Measurements from ENCODE around the gene SLC43A3.

The SLC43A3 gene

DNA sequence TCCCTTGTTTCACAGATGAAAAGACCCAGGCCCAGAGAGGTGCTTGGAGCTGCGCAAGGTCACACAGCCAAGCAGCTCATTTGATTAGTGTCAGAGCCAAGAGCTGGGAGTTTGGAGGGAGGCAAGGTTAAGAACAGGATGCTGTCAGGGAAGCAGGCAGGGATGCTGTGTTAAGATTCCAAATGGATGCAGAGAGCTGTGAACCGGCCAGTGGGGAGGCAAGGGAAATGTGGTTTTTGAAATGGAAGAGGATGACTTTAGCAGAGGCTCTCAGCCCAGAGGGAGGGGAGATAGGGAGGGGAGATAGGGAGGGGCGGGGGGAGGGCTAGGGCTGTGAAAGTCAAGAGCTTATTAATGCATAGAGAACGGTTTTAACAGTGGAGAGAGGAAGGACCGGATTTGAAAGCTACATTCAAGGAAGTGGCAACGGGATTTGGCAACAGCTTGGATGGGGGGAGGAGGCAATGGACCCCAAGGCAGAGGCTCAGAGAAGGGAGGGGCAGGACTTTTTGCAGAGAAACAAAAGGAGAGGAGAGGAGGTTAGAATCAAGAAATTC, 46.4 kb upstream of the SLC43A3 start:
- POLR2A ChIA-PET = interaction anchor here (1.0 kb wide), 1 partner anchor 15 kb away, joined by 4 read pairs; no protein-coding TSS in a partner anchor

DNA sequence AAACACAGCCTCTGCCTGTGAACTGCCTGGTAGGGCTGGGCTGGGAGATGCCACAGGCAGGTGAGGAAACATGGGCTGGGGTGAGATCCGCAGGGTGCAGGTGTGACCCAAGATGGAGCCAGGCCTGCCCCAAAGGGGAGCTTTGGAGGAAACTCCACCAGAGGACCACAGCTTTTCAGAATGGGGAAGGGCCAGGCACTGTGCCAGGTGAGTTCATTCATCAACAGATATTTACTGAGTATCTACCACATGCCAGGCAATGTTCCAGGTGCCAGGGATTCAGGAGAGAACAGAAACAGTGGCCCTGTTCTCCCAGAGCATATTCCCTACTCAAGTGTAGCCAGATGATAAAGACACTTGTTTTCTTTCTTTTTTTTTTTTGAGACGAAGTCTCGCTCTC, 44.6 kb upstream of the SLC43A3 start:
- Histone ChIP-seq H3K27ac (ENCODE audit: insufficient read depth in 1 of 2, low read depth in 1 of 2, low read length in 2 of 2, poor library complexity in 1 of 2, severe bottlenecking in 2 of 2) (no peak overlapping the region), H3K4me1 (ENCODE audit: control extremely low read depth in 1 of 4, control insufficient read depth in 4 of 4, insufficient read depth in 4 of 4, low read length in 3 of 4) (peaks cover 7 to 36% (median 33%) of the 10 kb centered on the region in 4 experiments), H3K9me3 (ENCODE audit: control extremely low read depth in 1 of 5, control insufficient read depth in 4 of 5, insufficient read depth in 2 of 5, low read depth in 1 of 5, low read length in 4 of 5) (no peaks in the 10 kb centered on the region), H3K4me3 (ENCODE audit: control insufficient read depth in 1 of 7, extremely low read depth in 1 of 7, insufficient read depth in 4 of 7, low read depth in 2 of 7, low read length in 6 of 7) (no peak overlapping the region), H3K36me3 (ENCODE audit: control insufficient read depth in 4 of 4, insufficient read depth in 4 of 4, low read length in 3 of 4) (no peaks in the 10 kb centered on the region), H3K27me3 (replicated peaks in 2 of 5; ENCODE audit: control insufficient read depth in 4 of 5, insufficient read depth in 5 of 5, low read length in 4 of 5) (no peaks in the 10 kb centered on the region)
- POLR2A ChIA-PET = no interaction called here
- DNase-seq = no peak
- CTCF ChIA-PET = interaction anchor here (1.5 to 4.3 kb wide), 5 partner anchors 9 to 55 kb away, joined by 5 to 85 read pairs (median 9); partner anchors contain the start of gene RTN4RL2
- no CpG with 5 or more reads among the region's 3 CpGs for WGBS (ENCODE audit: insufficient coverage)

More for the DNA sequence above, 46.4 kb upstream of the SLC43A3 start:
- peak overlapping the region in 2 of 7 experiments; percentile 1 for H3K4me3 ChIP-seq (ENCODE audit: control insufficient read depth in 1 of 7, extremely low read depth in 1 of 7, insufficient read depth in 4 of 7, low read depth in 2 of 7, low read length in 6 of 7)
- CTCF ChIA-PET = interaction anchor here (0.9 to 4.3 kb wide), 17 partner anchors 11 to 130 kb away, joined by 3 to 85 read pairs (median 4); partner anchors contain the start of genes RTN4RL2 and SLC43A1
- H3K27ac ChIP-seq (ENCODE audit: insufficient read depth in 1 of 2, low read depth in 1 of 2, low read length in 2 of 2, poor library complexity in 1 of 2, severe bottlenecking in 2 of 2) = no peak overlapping the region
- WGBS (ENCODE audit: insufficient coverage) = 0% methylated on average over 3 of the region's 6 CpGs
- peaks cover 7 to 43% (median 39%) of the 10 kb centered on the region in 4 experiments for H3K4me1 ChIP-seq (ENCODE audit: control extremely low read depth in 1 of 4, control insufficient read depth in 4 of 4, insufficient read depth in 4 of 4, low read length in 3 of 4)
- peak in 2 of 3 donors; percentile 63 to 67 for DNase-seq
- H3K9me3 ChIP-seq (ENCODE audit: control extremely low read depth in 1 of 5, control insufficient read depth in 4 of 5, insufficient read depth in 2 of 5, low read depth in 1 of 5, low read length in 4 of 5) = no peaks in the 10 kb centered on the region
- no peaks in the 10 kb centered on the region for H3K36me3 ChIP-seq (ENCODE audit: control insufficient read depth in 4 of 4, insufficient read depth in 4 of 4, low read length in 3 of 4)
- H3K27me3 ChIP-seq (replicated peaks in 2 of 5; ENCODE audit: control insufficient read depth in 4 of 5, insufficient read depth in 5 of 5, low read length in 4 of 5) = no peaks in the 10 kb centered on the region

DNA sequence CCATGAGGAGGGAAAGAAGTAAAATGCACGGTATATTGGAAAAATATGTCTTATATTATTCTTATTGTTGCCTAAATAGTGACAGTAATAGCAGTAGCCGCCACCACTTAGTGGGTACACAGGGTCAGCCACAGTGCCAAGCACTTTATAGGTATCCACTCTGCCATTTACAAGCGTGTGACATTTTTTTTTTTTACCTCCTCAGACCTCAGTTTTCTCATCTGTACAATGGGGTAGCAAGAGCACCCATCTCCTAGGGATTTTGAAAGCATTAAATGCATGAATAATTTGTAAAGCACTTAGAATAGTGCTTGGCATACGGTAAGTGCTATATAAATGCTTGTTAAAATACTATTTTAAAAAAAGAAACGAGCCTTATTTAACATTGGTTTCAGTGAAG, 42.3 kb upstream of the SLC43A3 start:
- 100% methylated on average over 1 of the region's 5 CpGs for WGBS (ENCODE audit: insufficient coverage)

DNA sequence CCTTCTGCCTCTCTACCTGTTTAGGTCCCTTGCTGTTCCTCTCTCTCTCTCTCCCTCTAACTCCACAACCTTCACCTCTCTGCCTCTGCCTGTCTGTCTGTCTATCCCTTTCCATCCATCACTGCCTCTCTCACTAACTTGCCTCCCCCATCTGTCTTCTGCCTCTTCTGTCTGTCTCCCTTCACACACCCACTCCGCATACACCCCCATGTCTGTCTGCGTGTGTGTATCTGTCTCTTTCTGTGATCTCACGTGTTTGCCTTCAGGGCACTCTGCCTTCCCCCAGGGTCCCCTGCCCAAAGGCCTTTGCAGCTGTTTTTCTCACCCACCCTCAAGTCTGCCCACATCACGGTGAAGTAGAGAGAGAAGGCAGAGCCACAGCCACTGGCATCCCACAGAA, 41.4 kb upstream of the SLC43A3 start:
- no peak for DNase-seq
- H3K27ac ChIP-seq (ENCODE audit: insufficient read depth in 1 of 2, low read depth in 1 of 2, low read length in 2 of 2, poor library complexity in 1 of 2, severe bottlenecking in 2 of 2) = no peak overlapping the region
- 100% methylated on average over 4 of the region's 4 CpGs for WGBS (ENCODE audit: insufficient coverage)
- no peaks in the 10 kb centered on the region for H3K27me3 ChIP-seq (replicated peaks in 2 of 5; ENCODE audit: control insufficient read depth in 4 of 5, insufficient read depth in 5 of 5, low read length in 4 of 5)
- H3K4me1 ChIP-seq (ENCODE audit: control extremely low read depth in 1 of 4, control insufficient read depth in 4 of 4, insufficient read depth in 4 of 4, low read length in 3 of 4) = peaks cover 0 to 4% (median 1%) of the 10 kb centered on the region in 4 experiments
- H3K36me3 ChIP-seq (ENCODE audit: control insufficient read depth in 4 of 4, insufficient read depth in 4 of 4, low read length in 3 of 4) = no peaks in the 10 kb centered on the region
- H3K9me3 ChIP-seq (ENCODE audit: control extremely low read depth in 1 of 5, control insufficient read depth in 4 of 5, insufficient read depth in 2 of 5, low read depth in 1 of 5, low read length in 4 of 5) = no peaks in the 10 kb centered on the region
- ChIA-PET POLR2A (no interaction called here), CTCF (interaction anchor here (1.2 to 2.3 kb wide), 2 partner anchors 10 to 58 kb away, joined by 5 to 7 read pairs; no protein-coding TSS in a partner anchor)
- H3K4me3 ChIP-seq (ENCODE audit: control insufficient read depth in 1 of 7, extremely low read depth in 1 of 7, insufficient read depth in 4 of 7, low read depth in 2 of 7, low read length in 6 of 7) = no peak overlapping the region

More for the DNA sequence above, 42.3 kb upstream of the SLC43A3 start:
- Histone ChIP-seq H3K27me3 (replicated peaks in 2 of 5; ENCODE audit: control insufficient read depth in 4 of 5, insufficient read depth in 5 of 5, low read length in 4 of 5) (no peaks in the 10 kb centered on the region), H3K36me3 (ENCODE audit: control insufficient read depth in 4 of 4, insufficient read depth in 4 of 4, low read length in 3 of 4) (no peaks in the 10 kb centered on the region), H3K27ac (ENCODE audit: insufficient read depth in 1 of 2, low read depth in 1 of 2, low read length in 2 of 2, poor library complexity in 1 of 2, severe bottlenecking in 2 of 2) (no peak overlapping the region), H3K9me3 (ENCODE audit: control extremely low read depth in 1 of 5, control insufficient read depth in 4 of 5, insufficient read depth in 2 of 5, low read depth in 1 of 5, low read length in 4 of 5) (no peaks in the 10 kb centered on the region), H3K4me3 (ENCODE audit: control insufficient read depth in 1 of 7, extremely low read depth in 1 of 7, insufficient read depth in 4 of 7, low read depth in 2 of 7, low read length in 6 of 7) (no peak overlapping the region), H3K4me1 (ENCODE audit: control extremely low read depth in 1 of 4, control insufficient read depth in 4 of 4, insufficient read depth in 4 of 4, low read length in 3 of 4) (peaks cover 0 to 14% (median 10%) of the 10 kb centered on the region in 4 experiments)
- ChIA-PET POLR2A (no interaction called here), CTCF (interaction anchor here (1.0 to 2.3 kb wide), 2 partner anchors 8 to 11 kb away, joined by 3 to 7 read pairs; partner anchors contain the start of gene RTN4RL2)
- DNase-seq = no peak

DNA sequence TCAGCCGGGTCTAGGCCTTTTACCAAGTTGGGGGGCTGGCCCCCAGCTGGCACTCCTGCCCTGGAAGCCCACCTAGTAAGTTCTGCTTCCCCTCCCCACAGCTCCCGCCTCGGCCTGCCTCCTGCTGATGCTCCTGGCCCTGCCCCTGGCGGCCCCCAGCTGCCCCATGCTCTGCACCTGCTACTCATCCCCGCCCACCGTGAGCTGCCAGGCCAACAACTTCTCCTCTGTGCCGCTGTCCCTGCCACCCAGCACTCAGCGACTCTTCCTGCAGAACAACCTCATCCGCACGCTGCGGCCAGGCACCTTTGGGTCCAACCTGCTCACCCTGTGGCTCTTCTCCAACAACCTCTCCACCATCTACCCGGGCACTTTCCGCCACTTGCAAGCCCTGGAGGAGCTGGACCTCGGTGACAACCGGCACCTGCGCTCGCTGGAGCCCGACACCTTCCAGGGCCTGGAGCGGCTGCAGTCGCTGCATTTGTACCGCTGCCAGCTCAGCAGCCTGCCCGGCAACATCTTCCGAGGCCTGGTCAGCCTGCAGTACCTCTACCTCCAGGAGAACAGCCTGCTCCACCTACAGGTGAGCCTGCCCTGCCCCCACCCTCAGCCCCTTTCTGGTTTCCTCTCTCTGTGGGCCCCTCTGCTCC, 40.7 kb upstream of the SLC43A3 start:
- Histone ChIP-seq H3K4me3 (ENCODE audit: control insufficient read depth in 1 of 7, extremely low read depth in 1 of 7, insufficient read depth in 4 of 7, low read depth in 2 of 7, low read length in 6 of 7) (no peak overlapping the region), H3K27ac (ENCODE audit: insufficient read depth in 1 of 2, low read depth in 1 of 2, low read length in 2 of 2, poor library complexity in 1 of 2, severe bottlenecking in 2 of 2) (no peak overlapping the region), H3K4me1 (ENCODE audit: control extremely low read depth in 1 of 4, control insufficient read depth in 4 of 4, insufficient read depth in 4 of 4, low read length in 3 of 4) (no peaks in the 10 kb centered on the region), H3K36me3 (ENCODE audit: control insufficient read depth in 4 of 4, insufficient read depth in 4 of 4, low read length in 3 of 4) (no peaks in the 10 kb centered on the region), H3K27me3 (replicated peaks in 2 of 5; ENCODE audit: control insufficient read depth in 4 of 5, insufficient read depth in 5 of 5, low read length in 4 of 5) (no peaks in the 10 kb centered on the region), H3K9me3 (ENCODE audit: control extremely low read depth in 1 of 5, control insufficient read depth in 4 of 5, insufficient read depth in 2 of 5, low read depth in 1 of 5, low read length in 4 of 5) (no peaks in the 10 kb centered on the region)
- POLR2A ChIA-PET = no interaction called here
- CTCF ChIA-PET = interaction anchor here (1.0 to 2.3 kb wide), 3 partner anchors 9 to 59 kb away, joined by 5 to 7 read pairs (median 5); no protein-coding TSS in a partner anchor
- WGBS (ENCODE audit: insufficient coverage) = 94% methylated on average over 22 of the region's 23 CpGs
- DNase-seq = no peak

- H3K27me3 ChIP-seq (replicated peaks in 2 of 5; ENCODE audit: control insufficient read depth in 4 of 5, insufficient read depth in 5 of 5, low read length in 4 of 5) = peaks cover 0 to 8% (median 2%) of the 10 kb centered on the region in 5 experiments
- H3K27ac ChIP-seq (ENCODE audit: insufficient read depth in 1 of 2, low read depth in 1 of 2, low read length in 2 of 2, poor library complexity in 1 of 2, severe bottlenecking in 2 of 2) = no peak overlapping the region
- no peaks in the 10 kb centered on the region for H3K4me1 ChIP-seq (ENCODE audit: control extremely low read depth in 1 of 4, control insufficient read depth in 4 of 4, insufficient read depth in 4 of 4, low read length in 3 of 4)
- no peaks in the 10 kb centered on the region for H3K36me3 ChIP-seq (ENCODE audit: control insufficient read depth in 4 of 4, insufficient read depth in 4 of 4, low read length in 3 of 4)
- no peak overlapping the region for H3K4me3 ChIP-seq (ENCODE audit: control insufficient read depth in 1 of 7, extremely low read depth in 1 of 7, insufficient read depth in 4 of 7, low read depth in 2 of 7, low read length in 6 of 7)
- no peaks in the 10 kb centered on the region for H3K9me3 ChIP-seq (ENCODE audit: control extremely low read depth in 1 of 5, control insufficient read depth in 4 of 5, insufficient read depth in 2 of 5, low read depth in 1 of 5, low read length in 4 of 5)
- DNase-seq = peak in 2 of 3 donors; percentile 22
- CTCF ChIA-PET = interaction anchor here (1.1 to 2.3 kb wide), 4 partner anchors 8 to 35 kb away, joined by 3 to 7 read pairs (median 4); no protein-coding TSS in a partner anchor
- POLR2A ChIA-PET = no interaction called here
- WGBS (ENCODE audit: insufficient coverage) = 80% methylated on average over 4 of the region's 4 CpGs
Observed at GRCh38 chr11:57466680-57467079, 39.8 kb upstream of the SLC43A3 start.

All from common myeloid progenitor, CD34-positive (primary cell).